Breast epithelium (tissue), 3 donors: ENCODE measurements around the gene F5.

ENCODE experiments used
- CTCF ChIP-seq, 3 donors: fragments of 450-650 bp; IDR thresholded peaks; one replicate each; pipeline ENCODE4 v1.5.1; 2016 to 2017; ENCODE audit warnings: antibody characterized with exemption in 3 of 3, mild to moderate bottlenecking in 3 of 3, moderate library complexity in 3 of 3
- POLR2A ChIP-seq: fragments of 450-650 bp; IDR thresholded peaks from one replicate; pipeline ENCODE4 v1.6.1; 2016; ENCODE audit warnings: antibody characterized with exemption, mild to moderate bottlenecking, moderate library complexity
- POLR2AphosphoS5 ChIP-seq, 3 donors: sonication (generic); formaldehyde crosslinking; IDR thresholded peaks; one replicate each; pipeline ENCODE4 v1.6.1; 2017; ENCODE audit warnings: antibody characterized with exemption in 3 of 3

- TF ChIP-seq POLR2A (no peak), CTCF (IDR thresholded peaks at IDR 0.05) (no peak), POLR2AphosphoS5 (IDR thresholded peaks at IDR 0.05) (no peak)
These were observed 113.5 kb downstream of the F5 start for GRCh38 chr1:169472738-169473137.
